Central memory CD8-positive, alpha-beta T cell (primary cell): Measurements from ENCODE around the gene MRTFA.

ENCODE experiments used
- ATAC-seq: fragments of 150-1000 bp; cut with Tn5 transposase; replicated peaks from 2 replicates; pipeline ENCODE4 v1.10.0; 2022; ENCODE audit warnings: mild to moderate bottlenecking, moderate FRiP score, moderate number of reproducible peaks; ENCODE audit not compliant: poor library complexity, severe bottlenecking; ENCODE audit errors: extremely low read depth
- DNase-seq, 2 donors: peaks; one replicate each; pipeline ENCODE4 v3.0.0; 2021; ENCODE audit warnings: low spot score in 2 of 2
- H3K27ac Mint-ChIP-seq: one replicate; pipeline ENCODE4 v1.8.0; 2022; ENCODE audit warnings: low read depth, mild to moderate bottlenecking, moderate library complexity, mixed read lengths
- H3K27me3 Mint-ChIP-seq: one replicate; pipeline ENCODE4 v1.8.0; 2022; ENCODE audit warnings: mixed read lengths
- H3K36me3 Mint-ChIP-seq: one replicate; pipeline ENCODE4 v1.8.0; 2022; ENCODE audit warnings: mild to moderate bottlenecking, moderate library complexity, mixed read lengths; ENCODE audit not compliant: insufficient read depth
- H3K4me1 Mint-ChIP-seq: one replicate; pipeline ENCODE4 v1.8.0; 2022; ENCODE audit warnings: mixed read lengths
- H3K4me3 Mint-ChIP-seq: one replicate; pipeline ENCODE4 v1.8.0; 2022; ENCODE audit warnings: mild to moderate bottlenecking, moderate library complexity, mixed read lengths
- H3K9me3 Mint-ChIP-seq: one replicate; pipeline ENCODE4 v1.8.0; 2022; ENCODE audit warnings: mixed read lengths

Gene MRTFA

GRCh38 chr22:40462195-40462984, 174.1 kb downstream of the MRTFA start:
- Mint-ChIP-seq H3K27ac (peak overlapping the region; percentile 87), H3K36me3 (peaks cover 29% of the 10 kb centered on the region), H3K9me3 (no peaks in the 10 kb centered on the region), H3K27me3 (no peaks in the 10 kb centered on the region), H3K4me1 (peaks cover 69% of the 10 kb centered on the region), H3K4me3 (peak overlapping the region; percentile 92)
- no peak for DNase-seq
- ATAC-seq: peak; percentile 63

GRCh38 chr22:40453671-40454070, 182.8 kb downstream of the MRTFA start:
- Mint-ChIP-seq H3K9me3 (no peaks in the 10 kb centered on the region), H3K27ac (no peak overlapping the region), H3K36me3 (peaks cover 8% of the 10 kb centered on the region), H3K4me3 (no peak overlapping the region), H3K27me3 (no peaks in the 10 kb centered on the region), H3K4me1 (peaks cover 51% of the 10 kb centered on the region)
- no peak for ATAC-seq
- DNase-seq: no peak

GRCh38 chr22:40452730-40453487, 183.6 kb downstream of the MRTFA start:
- Mint-ChIP-seq H3K4me1 (peaks cover 48% of the 10 kb centered on the region), H3K9me3 (no peaks in the 10 kb centered on the region), H3K4me3 (peak overlapping the region; percentile 6), H3K27me3 (no peaks in the 10 kb centered on the region), H3K27ac (peak overlapping the region; percentile 12), H3K36me3 (peaks cover 2% of the 10 kb centered on the region)
- DNase-seq (no peak), ATAC-seq (no peak)

- H3K4me3 Mint-ChIP-seq: peak overlapping the region; percentile 46
- ATAC-seq (peak; percentile 60), DNase-seq (no peak)
- peak overlapping the region; percentile 35 for H3K27ac Mint-ChIP-seq
- H3K27me3 Mint-ChIP-seq: no peaks in the 10 kb centered on the region
- peaks cover 49% of the 10 kb centered on the region for H3K4me1 Mint-ChIP-seq
- no peaks in the 10 kb centered on the region for H3K9me3 Mint-ChIP-seq
- peaks cover 7% of the 10 kb centered on the region for H3K36me3 Mint-ChIP-seq
Measured at GRCh38 chr22:40451210-40451609, 185.3 kb downstream of the MRTFA start.

- no peak for DNase-seq
- H3K4me3 Mint-ChIP-seq: peak overlapping the region; percentile 46
- no peaks in the 10 kb centered on the region for H3K27me3 Mint-ChIP-seq
- H3K4me1 Mint-ChIP-seq: peaks cover 55% of the 10 kb centered on the region
- ATAC-seq: no peak
- H3K36me3 Mint-ChIP-seq: peaks cover 7% of the 10 kb centered on the region
- no peaks in the 10 kb centered on the region for H3K9me3 Mint-ChIP-seq
- peak overlapping the region; percentile 35 for H3K27ac Mint-ChIP-seq
Measured at GRCh38 chr22:40450616-40451015, 185.9 kb downstream of the MRTFA start.

- Mint-ChIP-seq H3K9me3 (no peaks in the 10 kb centered on the region), H3K4me1 (peaks cover 65% of the 10 kb centered on the region), H3K4me3 (no peak overlapping the region), H3K36me3 (peaks cover 10% of the 10 kb centered on the region), H3K27me3 (no peaks in the 10 kb centered on the region), H3K27ac (no peak overlapping the region)
- ATAC-seq: no peak
- DNase-seq: no peak
Measured at GRCh38 chr22:40449676-40450035, 186.9 kb downstream of the MRTFA start.

- DNase-seq (no peak), ATAC-seq (no peak)
- Mint-ChIP-seq H3K27ac (peak overlapping the region; percentile 92), H3K36me3 (peaks cover 18% of the 10 kb centered on the region), H3K27me3 (no peaks in the 10 kb centered on the region), H3K4me1 (peaks cover 72% of the 10 kb centered on the region), H3K9me3 (no peaks in the 10 kb centered on the region), H3K4me3 (no peak overlapping the region)
Measured at GRCh38 chr22:40446203-40446602, 190.3 kb downstream of the MRTFA start.

- peak overlapping the region; percentile 68 for H3K27ac Mint-ChIP-seq
Measured at GRCh38 chr22:40444178-40444831, 192.2 kb downstream of the MRTFA start.

GRCh38 chr22:40443732-40444131, 192.8 kb downstream of the MRTFA start:
- Mint-ChIP-seq H3K9me3 (no peaks in the 10 kb centered on the region), H3K27me3 (no peaks in the 10 kb centered on the region), H3K4me1 (peaks cover 64% of the 10 kb centered on the region), H3K4me3 (no peak overlapping the region), H3K27ac (peak overlapping the region; percentile 68), H3K36me3 (peaks cover 24% of the 10 kb centered on the region)
- DNase-seq: no peak
- ATAC-seq: no peak

More at GRCh38 chr22:40444178-40444831, 192.2 kb downstream of the MRTFA start:
- Mint-ChIP-seq H3K4me1 (peaks cover 70% of the 10 kb centered on the region), H3K36me3 (peaks cover 24% of the 10 kb centered on the region), H3K9me3 (no peaks in the 10 kb centered on the region), H3K27me3 (no peaks in the 10 kb centered on the region), H3K4me3 (no peak overlapping the region)
- no peak for DNase-seq
- no peak for ATAC-seq

GRCh38 chr22:40441761-40442390, 194.6 kb downstream of the MRTFA start:
- H3K9me3 Mint-ChIP-seq: no peaks in the 10 kb centered on the region
- no peak overlapping the region for H3K4me3 Mint-ChIP-seq
- H3K27ac Mint-ChIP-seq: no peak overlapping the region

GRCh38 chr22:40436505-40437431, 199.8 kb downstream of the MRTFA start:
- Mint-ChIP-seq H3K4me1 (peaks cover 35% of the 10 kb centered on the region), H3K27me3 (no peaks in the 10 kb centered on the region), H3K9me3 (no peaks in the 10 kb centered on the region), H3K4me3 (peak overlapping the region; percentile 9), H3K27ac (peak overlapping the region; percentile 84), H3K36me3 (peaks cover 25% of the 10 kb centered on the region)
- no peak for DNase-seq
- ATAC-seq: peak; percentile 52

More at GRCh38 chr22:40441761-40442390, 194.6 kb downstream of the MRTFA start:
- Mint-ChIP-seq H3K4me1 (peaks cover 58% of the 10 kb centered on the region), H3K27me3 (no peaks in the 10 kb centered on the region), H3K36me3 (peaks cover 20% of the 10 kb centered on the region)
- ATAC-seq: no peak
- no peak for DNase-seq
